D721Med (cell line): Measurements from ENCODE around the gene TMEM269.
"Not testable (repeated sequence)": the region's sequence is repeated elsewhere in the genome, so short reads cannot be mapped to it uniquely, and the experiment has no call there.

Experiments
- DNase-seq: peaks from one replicate; pipeline ENCODE4 v3.0.0; 2011; ENCODE audit warnings: low spot score; ENCODE audit not compliant: insufficient read length
- FAIRE-seq: peaks from 2 replicates; lab custom pipeline; 2011; peaks lifted over from hg19 to GRCh38; lab: Jason Lieb, UNC
- CTCF ChIP-seq: IDR thresholded peaks from 2 replicates; pipeline ENCODE4 v1.5.1; 2012; ENCODE audit warnings: mild to moderate bottlenecking, control low read depth; ENCODE audit not compliant: insufficient read depth; ENCODE audit errors: missing control alignments

Gene TMEM269

GRCh38 chr1:42748021-42748420, 36.8 kb upstream of the TMEM269 start:
- FAIRE-seq (no peak), DNase-seq (no peak)
- no peak for TF ChIP-seq CTCF

DNA sequence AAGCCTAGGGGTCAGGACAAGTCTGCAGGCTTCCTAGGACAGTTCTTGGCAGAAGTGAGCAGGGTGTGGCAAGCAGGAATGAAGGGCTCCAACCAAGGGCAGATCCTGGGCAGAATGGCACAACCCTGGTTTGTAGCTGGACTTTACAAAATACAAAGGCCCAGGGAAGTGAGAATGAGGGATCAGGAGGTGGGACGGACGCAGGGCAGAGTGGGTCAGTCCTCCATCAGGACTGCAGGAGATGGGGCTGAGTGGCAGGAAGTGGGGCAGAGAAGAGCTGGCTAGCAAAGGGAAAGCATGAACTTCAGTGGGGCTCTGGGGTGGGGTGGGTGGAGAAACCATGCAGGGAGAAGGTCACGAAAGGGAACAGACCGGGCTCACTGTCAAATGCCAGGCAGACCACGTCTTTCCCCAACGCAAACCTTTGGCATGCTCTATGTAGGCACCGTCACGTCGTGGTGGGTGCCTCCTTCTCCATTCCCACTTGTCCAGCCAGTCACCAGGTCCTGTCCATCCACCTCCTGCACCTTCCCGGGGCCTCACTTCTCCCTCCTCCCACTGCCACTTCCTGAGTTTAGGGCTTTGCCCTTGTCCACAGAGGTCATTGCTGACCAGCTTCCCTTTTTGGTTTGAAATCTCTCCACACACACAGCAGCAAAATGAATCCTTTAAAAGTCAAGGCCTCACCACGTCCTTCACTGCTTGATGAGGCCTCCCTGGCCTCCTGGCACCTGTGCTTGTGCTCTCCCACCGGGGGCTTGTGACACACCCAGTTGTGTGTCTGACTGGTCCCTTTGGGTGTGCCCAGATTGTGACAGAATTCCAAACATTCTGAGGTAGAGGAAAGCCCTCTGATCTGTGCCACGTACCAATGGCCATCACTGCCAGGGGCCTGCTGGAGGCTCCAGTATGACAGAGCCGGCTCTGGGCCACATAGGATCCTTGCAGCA, 36.1 kb upstream of the TMEM269 start:
- DNase-seq: no peak
- FAIRE-seq: no peak
- no peak for TF ChIP-seq CTCF

GRCh38 chr1:42750041-42750440, 34.8 kb upstream of the TMEM269 start:
- DNase-seq (no peak), FAIRE-seq (no peak)
- no peak for TF ChIP-seq CTCF

DNA sequence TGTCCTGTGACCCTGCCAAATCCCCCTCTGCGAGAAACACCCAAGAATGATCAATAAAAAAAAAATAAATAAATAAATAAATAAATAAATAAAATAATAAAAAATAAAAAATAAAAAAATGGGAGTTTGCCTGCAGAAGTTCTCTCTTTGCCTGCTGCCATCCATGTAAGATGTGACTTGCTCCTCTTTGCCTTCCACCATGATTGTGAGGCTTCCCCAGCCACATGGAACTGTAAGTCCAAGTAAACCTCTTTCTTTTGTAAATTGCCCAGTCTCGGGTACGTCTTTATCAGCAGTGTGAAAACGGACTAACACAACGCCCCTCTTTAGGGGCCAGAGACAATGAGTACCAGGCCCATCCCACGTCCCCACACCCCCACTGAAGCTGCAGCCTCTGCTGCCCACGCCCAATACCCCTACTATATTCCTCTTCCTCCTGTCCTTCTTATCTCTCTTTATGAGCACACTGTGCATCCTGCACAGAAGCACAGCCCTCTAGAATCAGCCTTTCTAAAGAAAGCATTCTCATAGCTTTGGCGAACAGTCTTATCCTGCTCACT, 33.2 kb upstream of the TMEM269 start:
- DNase-seq, FAIRE-seq: not testable (repeated sequence)

GRCh38 chr1:42752284-42752683, 32.5 kb upstream of the TMEM269 start:
- no peak for DNase-seq
- TF ChIP-seq CTCF: no peak
- no peak for FAIRE-seq

- TF ChIP-seq CTCF: no peak
- FAIRE-seq: peak; percentile 29
Measured at GRCh38 chr1:42753070-42753469, 31.7 kb upstream of the TMEM269 start.

GRCh38 chr1:42756956-42757891, 27.6 kb upstream of the TMEM269 start:
- peak; percentile 57 for TF ChIP-seq CTCF
- FAIRE-seq (peak; percentile 74), DNase-seq (peak; percentile 54)

More at GRCh38 chr1:42753070-42753469, 31.7 kb upstream of the TMEM269 start:
- no peak for DNase-seq
